ENCODE data around the gene CCDC102B. TPM values are rescaled to one million over a fixed set of nuclear protein-coding genes. Genes with fewer than 3 reads are reported as not detected.
A peak's percentile ranks its signal among the peaks of the same experiment; 100 is the strongest.

The CCDC102B gene
- total and polyA plus RNA-seq, 11 donors = 3.0 to 16.1 (median 5.3) TPM

- Histone ChIP-seq H3K27ac (no peak overlapping the region), H3K36me3 (no peaks in the 10 kb centered on the region), H3K27me3 (no peaks in the 10 kb centered on the region), H3K4me3 (no peak overlapping the region), H3K4me1 (no peaks in the 10 kb centered on the region), H3K9me3 (no peaks in the 10 kb centered on the region)
- intact Hi-C loops (cut with DNase I) = loop anchor here in 8 of 10 donors (5.0 to 10.0 kb wide), 3 partner anchors 554 to 1239 kb away; partner anchors contain the start of gene DOK6 (in 1 of the 8)
- TF ChIP-seq POLR2A (IDR thresholded peaks at IDR 0.05) = no peak
- TF ChIP-seq, protein P1, sequence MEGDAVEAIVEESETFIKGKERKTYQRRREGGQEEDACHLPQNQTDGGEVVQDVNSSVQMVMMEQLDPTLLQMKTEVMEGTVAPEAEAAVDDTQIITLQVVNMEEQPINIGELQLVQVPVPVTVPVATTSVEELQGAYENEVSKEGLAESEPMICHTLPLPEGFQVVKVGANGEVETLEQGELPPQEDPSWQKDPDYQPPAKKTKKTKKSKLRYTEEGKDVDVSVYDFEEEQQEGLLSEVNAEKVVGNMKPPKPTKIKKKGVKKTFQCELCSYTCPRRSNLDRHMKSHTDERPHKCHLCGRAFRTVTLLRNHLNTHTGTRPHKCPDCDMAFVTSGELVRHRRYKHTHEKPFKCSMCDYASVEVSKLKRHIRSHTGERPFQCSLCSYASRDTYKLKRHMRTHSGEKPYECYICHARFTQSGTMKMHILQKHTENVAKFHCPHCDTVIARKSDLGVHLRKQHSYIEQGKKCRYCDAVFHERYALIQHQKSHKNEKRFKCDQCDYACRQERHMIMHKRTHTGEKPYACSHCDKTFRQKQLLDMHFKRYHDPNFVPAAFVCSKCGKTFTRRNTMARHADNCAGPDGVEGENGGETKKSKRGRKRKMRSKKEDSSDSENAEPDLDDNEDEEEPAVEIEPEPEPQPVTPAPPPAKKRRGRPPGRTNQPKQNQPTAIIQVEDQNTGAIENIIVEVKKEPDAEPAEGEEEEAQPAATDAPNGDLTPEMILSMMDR (IDR thresholded peaks at IDR 0.05) = no peak
- 80 to 88% (median 84%) methylated on average over 1 of the region's 1 CpG for WGBS, 4 donors
- DNase-seq (no peak), ATAC-seq (no peak)
Measured at GRCh38 chr18:68848242-68848641, 50.4 kb downstream of the CCDC102B start.

DNA sequence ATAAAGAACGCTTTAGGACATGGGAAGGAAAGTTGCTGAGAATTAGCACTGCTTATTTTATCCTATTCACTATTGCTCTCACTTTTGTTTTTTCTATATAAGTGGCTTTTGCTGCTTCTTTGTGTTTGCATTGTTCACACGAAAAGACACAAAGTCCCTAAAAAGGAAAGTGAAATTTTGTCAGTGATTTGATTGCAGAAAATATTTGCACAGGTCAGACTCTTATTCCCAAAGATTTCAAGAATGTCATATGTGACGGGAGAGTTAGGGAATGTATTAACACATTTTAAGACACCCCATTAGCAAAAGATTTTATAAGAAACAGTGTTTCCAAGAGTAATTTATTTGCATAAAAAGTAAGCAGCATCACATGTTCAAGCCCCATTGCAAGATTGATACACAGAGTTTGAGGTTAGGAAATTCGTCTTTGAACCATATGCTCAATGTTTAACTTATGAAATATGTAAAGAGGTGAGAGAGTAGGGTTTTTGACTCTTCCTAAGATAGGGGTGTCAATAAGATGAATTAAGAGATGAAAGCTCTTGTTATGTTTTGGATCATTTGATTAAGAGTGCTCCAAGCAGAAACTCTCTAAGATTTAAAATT, 57.0 kb downstream of the CCDC102B start:
- intact Hi-C loops (cut with DNase I) = loop anchor here in 2 of 10 donors (5.0 to 10.0 kb wide), 2 partner anchors 210 to 1232 kb away; no protein-coding TSS in a partner anchor
- DNase-seq (no peak), ATAC-seq (no peak)
- Histone ChIP-seq H3K4me1 (no peaks in the 10 kb centered on the region), H3K27me3 (no peaks in the 10 kb centered on the region), H3K36me3 (no peaks in the 10 kb centered on the region), H3K9me3 (no peaks in the 10 kb centered on the region), H3K27ac (no peak overlapping the region), H3K4me3 (peak overlapping the region in 1 of 12 donors; percentile 16)
- TF ChIP-seq POLR2A (IDR thresholded peaks at IDR 0.05) = no peak
- TF ChIP-seq, protein P1 (IDR thresholded peaks at IDR 0.05) = no peak
- 74 to 84% (median 82%) methylated on average over 4 of the region's 4 CpGs for WGBS, 4 donors

DNA sequence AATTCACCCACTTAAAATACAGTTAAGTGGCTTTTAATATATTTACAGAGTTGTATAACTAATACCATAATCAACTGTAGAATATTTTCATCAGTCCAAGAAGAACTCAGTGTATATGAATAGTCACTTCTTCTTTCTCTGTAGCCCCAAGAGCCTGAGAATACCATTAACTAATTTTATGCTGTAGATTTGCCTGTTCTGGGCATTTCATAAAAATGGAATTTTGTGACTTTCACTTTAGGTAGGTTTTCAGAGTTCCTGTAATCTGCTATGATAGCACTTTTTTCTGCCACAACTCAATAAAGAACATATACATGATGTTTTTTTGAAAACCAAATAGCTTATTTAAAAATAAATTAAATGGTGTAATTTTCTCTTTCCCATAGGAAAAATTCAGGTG, 57.6 kb downstream of the CCDC102B start:
- no peaks in the 10 kb centered on the region for H3K36me3 ChIP-seq
- intact Hi-C loops (cut with DNase I) = loop anchor here in 1 of 10 donors (10.0 kb wide), 1 partner anchor 209 kb away; no protein-coding TSS in a partner anchor
- H3K27ac ChIP-seq = no peak overlapping the region
- no peak overlapping the region for H3K4me3 ChIP-seq
- DNase-seq = no peak
- H3K27me3 ChIP-seq = no peaks in the 10 kb centered on the region
- no peaks in the 10 kb centered on the region for H3K4me1 ChIP-seq
- no peak for TF ChIP-seq POLR2A (IDR thresholded peaks at IDR 0.05)
- TF ChIP-seq, protein P1 (IDR thresholded peaks at IDR 0.05) = no peak
- H3K9me3 ChIP-seq = no peaks in the 10 kb centered on the region
- no peak for ATAC-seq

GRCh38 chr18:68861365-68861764, 63.5 kb downstream of the CCDC102B start:
- Histone ChIP-seq H3K4me3 (no peak overlapping the region), H3K27ac (no peak overlapping the region), H3K4me1 (peaks cover 0 to 4% (median 0%) of the 10 kb centered on the region in 12 donors), H3K9me3 (no peaks in the 10 kb centered on the region), H3K36me3 (no peaks in the 10 kb centered on the region), H3K27me3 (no peaks in the 10 kb centered on the region)
- ATAC-seq (no peak), DNase-seq (no peak)
- TF ChIP-seq POLR2A (IDR thresholded peaks at IDR 0.05) = no peak
- TF ChIP-seq, protein P1 (IDR thresholded peaks at IDR 0.05) = no peak
- intact Hi-C loops (cut with DNase I) = no loop called here
- WGBS, 4 donors = 84 to 88% (median 87%) methylated on average over 2 of the region's 2 CpGs
